GM18511 (cell line): Measurements from ENCODE around the gene GORAB.

Experiments
- ATAC-seq: cut with Tn5 transposase; IDR thresholded peaks from one replicate; pipeline ENCODE4 v1.9.1; 2021; ENCODE audit warnings: mild to moderate bottlenecking, moderate library complexity; ENCODE audit not compliant: unreplicated experiment

GORAB gene

DNA sequence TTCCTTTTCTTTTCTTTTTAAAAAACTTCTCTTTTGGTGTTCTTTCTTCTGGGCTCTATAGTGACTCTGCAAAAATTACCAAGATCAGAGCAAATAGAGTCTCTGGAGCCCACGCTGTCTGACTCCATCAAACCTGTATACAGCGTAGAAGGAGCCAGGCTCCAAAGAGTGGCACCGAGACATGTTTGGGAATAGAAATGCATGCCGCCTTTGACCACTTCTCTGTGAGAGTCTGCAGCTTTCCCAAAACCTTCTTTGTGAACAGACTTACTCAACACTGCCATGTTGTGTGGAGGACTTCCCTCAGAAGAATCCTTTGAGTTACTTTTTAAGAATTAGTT is 55.3 kb downstream of the GORAB start:
- no peak for ATAC-seq

DNA sequence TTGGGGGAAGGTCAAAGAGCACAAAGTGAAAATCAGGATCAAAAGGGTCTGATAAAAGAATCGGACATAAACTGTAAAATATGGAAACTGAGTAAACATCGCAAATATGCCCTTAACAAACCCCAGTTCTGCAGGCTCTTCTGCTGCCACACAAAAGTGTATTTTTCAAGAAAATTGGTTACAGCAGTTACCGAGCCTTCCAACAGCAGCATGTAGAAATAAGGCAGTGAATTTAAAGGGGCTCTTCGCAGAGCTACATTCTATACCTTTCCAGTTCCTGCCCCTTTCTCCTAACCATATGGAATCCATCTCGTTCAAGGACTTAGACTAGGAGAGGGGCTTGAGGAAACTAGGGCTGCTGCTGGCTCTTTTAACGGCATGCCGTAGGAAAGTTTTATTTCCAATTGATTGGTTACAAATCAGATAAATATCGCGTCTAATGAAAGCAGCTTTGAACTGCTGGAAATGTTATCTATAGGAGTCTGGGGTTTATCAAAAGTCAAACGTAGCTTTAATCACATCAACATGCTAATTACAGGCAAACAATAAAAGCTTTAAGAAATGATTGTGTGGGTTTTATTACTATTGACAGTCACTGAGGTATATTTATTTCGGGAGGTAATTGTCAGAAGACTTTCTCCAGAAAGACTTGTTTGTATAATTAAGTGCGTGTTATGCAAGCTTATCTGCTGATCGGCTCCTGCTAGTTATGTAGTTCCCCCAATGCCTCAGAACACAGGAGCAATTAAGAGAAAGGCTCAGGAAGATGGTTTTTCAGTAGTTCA is 59.1 kb downstream of the GORAB start:
- ATAC-seq = no peak

DNA sequence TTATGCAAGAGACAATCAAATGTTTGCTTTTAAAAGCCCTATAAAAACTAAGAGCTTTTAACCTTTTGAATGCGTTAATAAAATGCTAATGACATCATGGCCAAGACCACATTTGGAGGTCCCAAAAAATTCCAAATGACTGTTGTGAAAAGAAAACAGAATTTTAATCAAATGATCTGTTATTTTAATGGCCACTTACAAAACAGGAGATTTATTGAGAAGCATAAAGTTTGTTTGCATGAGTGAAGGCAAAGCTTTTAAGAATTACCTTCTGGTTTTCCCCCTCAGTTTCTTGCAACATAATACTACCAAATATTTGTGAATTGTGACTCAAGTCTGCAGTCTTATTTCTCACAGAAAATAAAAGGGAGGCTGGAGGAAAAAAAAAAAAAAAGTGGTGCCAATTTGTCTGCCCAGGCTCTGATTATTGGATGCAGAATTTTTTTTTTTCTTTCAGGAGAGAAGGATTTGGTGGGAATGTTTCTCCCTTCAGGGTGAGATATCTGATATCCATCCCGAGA is 60.7 kb downstream of the GORAB start:
- no peak for ATAC-seq

DNA sequence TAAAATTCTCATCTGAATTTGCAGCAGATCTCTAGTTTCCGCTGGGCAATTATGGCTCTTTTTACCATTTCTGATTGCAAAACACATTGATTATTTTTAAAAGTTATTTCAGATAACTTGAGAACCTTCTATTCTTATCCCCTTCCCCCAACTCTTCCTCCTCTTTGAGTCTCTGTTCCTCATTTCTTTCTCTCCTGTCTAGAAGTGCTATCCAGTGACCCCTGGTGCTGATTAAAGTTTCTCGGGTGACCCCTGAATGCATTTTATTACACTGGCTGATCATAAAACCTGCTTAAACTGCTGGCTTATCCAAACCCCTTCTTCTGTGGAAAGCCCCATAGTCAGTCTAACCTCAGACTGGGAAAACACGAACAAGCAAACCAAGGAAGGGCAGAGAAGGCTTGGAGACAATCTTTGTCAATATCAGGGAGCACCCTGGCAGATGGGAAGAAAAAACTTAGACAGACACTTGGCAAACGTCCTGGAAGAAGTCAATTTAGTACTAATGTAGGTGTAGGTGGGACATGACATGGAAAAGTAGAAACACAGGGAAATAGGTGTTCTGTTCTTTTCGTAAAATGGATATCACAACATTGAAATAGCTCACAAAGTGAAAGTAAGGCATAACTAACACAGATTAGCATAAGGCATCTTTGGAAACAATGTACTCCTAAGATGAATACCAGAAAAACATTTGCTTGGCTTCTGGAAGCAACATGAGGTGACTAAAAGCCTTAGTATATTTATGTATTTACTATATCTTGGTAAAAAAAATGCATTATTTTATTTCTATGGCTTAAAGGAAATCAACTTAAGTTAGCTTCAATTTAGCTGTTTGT is 61.4 kb downstream of the GORAB start:
- no peak for ATAC-seq

DNA sequence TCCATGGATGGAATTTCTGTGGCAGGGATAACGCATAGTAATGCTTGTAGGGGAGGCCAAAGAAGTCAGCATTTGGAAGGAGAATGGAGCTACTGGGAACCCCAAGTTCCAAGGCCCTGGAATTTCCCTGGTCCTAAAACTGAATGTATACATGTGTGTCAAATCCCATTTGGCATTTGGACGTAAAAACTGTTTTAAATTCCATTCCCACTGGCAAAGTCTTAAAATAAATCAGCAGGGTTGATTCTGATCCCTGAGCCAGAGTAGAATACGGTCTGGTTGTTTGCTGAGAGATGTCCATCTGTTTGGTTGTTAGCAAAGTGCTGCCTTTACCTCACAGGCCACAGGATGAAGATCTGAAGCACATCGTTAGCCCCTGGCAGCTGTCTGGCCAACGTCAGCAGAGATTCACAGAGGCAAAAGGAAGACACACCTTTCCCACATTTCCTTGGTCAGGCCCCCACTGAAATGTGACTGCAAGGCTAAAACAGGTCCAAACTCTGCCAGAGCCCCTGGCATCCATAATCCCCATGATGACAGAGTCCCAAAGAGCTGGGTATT is 62.2 kb downstream of the GORAB start:
- ATAC-seq = no peak

DNA sequence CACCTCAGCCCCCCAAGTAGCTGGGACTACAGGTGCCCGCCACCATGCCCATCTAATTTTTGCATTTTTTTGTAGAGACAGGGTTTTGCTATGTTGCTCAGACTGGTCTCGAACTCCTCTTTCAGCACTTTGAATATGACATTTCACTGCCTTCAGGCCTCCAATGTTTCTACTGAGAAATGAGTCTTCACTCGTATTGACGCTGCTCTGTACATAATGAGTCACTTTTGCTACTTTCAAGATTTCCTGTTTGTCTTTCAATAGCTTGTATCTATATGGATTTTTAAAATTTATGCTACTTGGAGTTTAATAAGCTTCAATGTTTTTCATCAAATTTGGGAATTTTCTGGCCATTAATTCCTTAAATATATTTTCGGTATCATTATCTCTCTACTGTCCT is 64.7 kb downstream of the GORAB start:
- ATAC-seq = no peak

DNA sequence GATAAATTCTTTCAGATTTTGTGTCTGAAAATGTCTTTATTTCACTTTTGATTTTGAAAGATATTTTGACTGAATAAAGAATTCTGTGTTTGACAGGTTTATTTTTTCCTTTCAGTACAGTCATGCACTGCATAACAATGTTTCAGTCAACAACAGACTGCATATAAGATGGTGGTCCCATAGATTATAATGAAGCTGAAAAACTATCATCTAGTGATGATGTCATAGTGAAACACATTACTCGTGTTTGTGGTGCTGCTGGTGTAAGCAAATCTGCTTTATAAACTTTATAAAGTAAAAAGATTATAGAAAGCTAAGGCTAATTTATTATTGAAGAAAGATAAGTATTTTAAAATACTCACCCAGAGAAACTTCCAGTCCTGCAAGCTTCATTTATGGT is 66.7 kb downstream of the GORAB start:
- no peak for ATAC-seq

DNA sequence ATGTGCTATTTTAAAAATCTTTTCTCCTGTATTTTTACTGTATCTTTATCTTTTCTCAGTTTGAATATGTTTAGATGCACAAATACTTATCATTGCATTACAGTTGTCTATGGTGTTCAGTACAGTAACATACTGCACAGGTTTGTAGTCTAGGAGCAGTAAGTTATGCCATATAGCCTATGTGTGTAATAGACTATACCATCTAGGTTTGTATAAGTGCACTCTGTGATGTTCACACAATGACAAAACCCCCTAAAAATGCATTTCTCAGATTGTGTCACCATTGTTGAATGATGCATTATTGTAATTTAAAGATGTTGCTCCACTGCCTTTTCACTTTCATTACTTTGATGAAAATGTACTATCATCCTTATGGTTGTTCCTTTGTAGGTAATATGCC is 67.1 kb downstream of the GORAB start:
- no peak for ATAC-seq

DNA sequence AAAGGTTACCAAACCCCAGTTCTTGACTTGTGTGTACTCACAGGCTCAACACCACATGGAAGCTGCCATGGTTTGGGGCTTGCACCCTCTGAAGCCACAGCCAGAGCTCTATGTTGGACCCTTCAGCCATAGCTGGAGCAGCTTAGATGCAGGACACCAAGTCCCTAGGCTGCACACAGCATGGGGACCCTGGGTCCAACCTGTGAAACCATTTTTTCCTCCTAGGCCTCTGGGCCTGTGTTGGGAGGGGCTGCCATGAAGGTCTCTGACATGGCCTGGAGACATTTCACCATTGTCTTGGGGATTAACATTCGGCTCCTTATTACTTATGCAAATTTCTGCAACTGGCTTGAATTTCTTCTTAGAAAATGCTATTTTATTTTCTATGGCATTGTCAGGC is 69.9 kb downstream of the GORAB start:
- no peak for ATAC-seq
